T follicular helper cell (primary cell): Measurements from ENCODE around the gene RAD51B.

Experiments
- DNase-seq: peaks from one replicate; pipeline ENCODE4 v3.0.0-alpha.2; 2020; ENCODE audit warnings: low read depth

Gene RAD51B

DNA sequence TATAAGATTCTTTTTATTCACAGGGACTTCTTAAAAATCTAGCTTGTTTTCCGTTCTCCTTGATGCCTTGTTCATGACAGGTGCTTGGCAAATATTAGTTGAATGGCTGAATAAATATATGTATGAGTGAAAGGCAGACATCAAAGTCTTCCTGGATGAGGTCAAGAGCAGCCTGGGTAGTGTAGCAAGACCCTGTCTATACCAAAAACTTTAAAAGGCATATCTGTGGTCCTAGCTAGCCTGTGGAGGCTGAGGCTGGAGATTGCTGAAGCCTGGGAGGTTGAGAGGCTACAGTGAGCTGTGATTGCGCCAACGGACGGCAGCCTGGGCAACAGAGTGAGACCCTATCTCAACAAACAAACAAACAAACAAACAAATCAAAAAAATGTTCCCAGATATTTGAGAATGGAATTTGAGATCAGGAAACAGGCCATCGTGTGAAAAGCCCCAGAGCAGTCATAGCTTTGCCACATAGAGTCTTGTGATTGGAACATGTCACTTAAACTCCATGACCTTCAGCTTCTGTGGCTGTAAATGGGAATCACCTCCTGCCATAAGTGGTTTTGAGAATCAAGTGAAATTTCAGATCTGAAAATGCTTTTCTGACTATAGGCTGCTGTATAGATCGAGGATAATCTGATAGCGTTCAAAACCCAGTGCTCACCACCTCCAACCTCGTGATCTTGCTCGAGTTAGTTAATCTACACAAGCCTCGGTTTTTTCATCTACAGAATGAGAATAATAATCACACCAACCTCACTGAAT lies 908.9 kb downstream of the RAD51B start:
- no peak for DNase-seq

DNA sequence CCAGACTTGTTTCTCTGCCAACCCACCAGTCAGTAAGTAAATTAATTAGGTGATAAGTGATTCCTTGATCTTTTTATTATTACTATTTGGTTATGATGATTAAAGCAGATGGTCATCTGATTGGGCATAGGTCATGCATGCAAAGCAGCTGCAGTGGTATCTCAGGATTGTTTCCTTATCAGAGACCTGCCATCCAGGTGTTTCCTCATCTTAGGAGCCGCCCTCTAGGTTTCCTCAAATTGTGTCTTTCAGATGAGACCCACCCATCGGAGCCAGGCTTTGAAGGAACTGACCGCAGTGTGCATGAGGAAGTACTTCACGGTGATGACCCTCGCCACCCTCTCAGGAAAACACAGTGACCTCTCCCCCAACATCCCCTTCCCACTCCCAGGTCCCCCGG lies 910.0 kb downstream of the RAD51B start:
- DNase-seq = no peak

- DNase-seq = no peak
Observed at GRCh38 chr14:68730348-68730747, 910.8 kb downstream of the RAD51B start.

DNA sequence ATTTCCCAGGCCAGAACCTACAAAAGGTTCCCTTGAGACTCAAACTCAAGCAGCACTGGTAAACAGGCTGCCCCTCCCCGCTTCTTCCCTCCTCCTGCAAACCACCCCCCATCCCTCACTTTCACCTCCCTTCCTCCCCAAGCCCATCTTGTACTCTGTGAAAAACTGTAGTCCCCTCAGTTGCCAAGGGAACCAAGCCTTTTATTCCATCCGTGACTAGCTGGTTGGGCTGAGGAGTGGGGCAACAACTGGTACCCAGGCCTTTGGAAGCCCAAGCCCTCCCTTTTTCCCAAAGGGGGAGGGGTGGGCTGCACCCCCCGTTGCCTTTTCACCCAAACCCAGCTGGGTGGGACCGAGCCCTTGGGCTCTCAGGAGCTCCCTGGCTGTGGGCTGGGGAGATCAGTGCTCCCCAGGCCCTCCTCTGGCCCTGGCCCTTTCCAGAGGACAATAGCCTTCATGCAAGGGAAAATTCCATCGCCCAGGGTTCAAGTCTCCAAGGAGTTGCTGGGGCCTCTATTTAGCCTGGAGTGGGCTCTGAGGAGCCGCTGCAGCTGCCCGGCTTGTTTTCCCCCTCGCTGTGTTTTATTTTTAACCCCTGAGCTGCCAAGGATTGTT lies 911.3 kb downstream of the RAD51B start:
- no peak for DNase-seq

GRCh38 chr14:68733086-68733914 lies 913.7 kb downstream of the RAD51B start:
- no peak for DNase-seq

DNA sequence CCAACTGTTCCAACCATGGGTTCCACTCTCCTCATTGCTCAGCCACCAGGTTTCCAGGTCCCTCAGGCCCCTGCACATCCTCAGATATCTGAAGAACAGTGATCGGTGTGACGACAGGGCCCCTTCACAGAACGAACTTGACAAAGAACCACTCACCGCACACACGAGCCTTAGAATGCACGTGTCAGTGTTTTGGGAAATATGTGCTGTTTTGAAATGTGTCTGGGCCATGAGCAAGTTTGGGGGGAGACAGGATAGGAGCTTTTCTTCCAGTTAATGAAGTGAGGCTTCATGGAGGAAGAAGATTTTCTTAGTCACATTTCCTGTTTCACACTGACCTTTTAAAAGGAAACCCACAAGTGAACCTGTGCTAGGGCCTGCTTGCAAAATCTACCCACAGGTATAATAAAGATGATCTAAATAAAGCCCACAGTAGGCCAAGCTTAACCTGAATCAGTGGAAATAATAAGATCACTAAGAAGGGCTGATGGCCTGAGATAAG lies 914.7 kb downstream of the RAD51B start:
- no peak for DNase-seq

DNA sequence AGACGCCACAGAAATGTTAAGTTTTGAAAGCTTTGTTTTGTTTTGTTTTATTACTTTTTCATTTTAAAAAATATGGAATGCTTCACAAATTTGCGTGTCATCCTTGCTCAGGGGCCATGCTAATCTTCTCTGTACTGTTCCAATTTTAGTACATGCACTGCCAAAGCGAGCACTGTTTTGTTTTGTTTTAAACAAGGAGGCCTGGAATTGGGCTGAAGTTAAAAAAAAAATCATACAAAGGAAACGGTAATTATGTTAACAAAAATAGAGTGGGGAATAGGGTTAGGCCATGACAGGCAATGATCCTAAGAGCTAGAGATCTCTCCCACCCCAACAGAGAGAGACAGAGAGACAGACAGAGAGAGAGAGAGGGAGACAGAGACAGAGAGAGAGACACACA lies 916.3 kb downstream of the RAD51B start:
- no peak for DNase-seq

- DNase-seq = no peak
Observed at GRCh38 chr14:68736471-68736871, 916.9 kb downstream of the RAD51B start.

DNA sequence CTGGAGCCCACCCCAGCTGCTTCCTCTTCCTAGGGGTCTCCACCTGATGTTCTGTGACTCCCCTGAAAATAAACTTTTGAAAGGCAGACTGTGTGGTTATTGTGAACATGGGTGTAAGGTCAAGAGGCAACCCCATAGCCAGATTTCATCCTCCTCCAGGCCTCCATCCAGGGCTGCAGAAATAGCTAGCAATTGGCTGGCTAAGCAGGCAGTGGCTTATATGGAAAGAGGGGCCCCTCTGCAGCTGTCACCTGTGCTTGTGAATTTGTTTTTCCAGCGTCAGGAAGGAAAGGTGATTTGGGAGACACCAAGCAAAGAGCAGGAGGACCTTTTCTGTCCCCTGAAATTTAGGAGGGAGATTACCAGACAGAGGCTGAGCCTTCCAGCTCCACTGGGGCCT lies 917.5 kb downstream of the RAD51B start:
- DNase-seq = no peak

- no peak for DNase-seq
Observed at GRCh38 chr14:68738559-68738958, 919.0 kb downstream of the RAD51B start.

DNA sequence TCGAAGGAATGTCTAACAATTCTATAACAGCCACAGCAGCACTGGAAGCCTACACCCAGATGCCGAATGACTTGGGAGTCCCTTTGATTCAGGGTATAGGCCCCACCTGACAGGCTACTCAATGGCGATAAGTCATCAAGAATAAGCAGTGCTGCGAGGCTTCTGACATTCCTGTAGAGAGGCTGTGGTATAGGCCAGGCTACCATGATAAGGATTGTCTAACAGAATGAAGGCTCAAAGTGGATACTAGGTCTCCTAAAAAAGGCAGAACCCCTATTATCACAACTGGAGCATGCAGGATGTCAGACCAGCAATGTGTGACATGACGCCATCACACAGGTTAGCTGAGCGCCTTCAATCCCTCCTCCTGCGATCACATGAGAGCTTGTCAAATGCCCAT lies 920.1 kb downstream of the RAD51B start:
- no peak for DNase-seq

- no peak for DNase-seq
Observed at GRCh38 chr14:68740788-68741476, 921.4 kb downstream of the RAD51B start.

DNA sequence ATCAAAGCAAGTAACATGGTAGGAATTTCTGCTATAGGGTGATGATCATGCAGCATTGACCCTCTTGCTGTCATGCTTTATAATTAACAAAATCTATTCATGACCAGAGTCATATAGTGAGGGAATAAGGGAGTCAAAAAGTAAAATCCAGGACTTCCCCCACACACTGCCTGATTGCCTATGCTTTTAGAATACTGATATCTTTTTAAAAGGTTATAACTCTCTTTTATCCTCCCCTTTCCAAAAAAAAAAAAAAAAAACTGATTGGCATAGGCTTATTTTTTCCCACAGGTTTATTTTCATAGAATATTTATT lies 921.9 kb downstream of the RAD51B start:
- DNase-seq = no peak

DNA sequence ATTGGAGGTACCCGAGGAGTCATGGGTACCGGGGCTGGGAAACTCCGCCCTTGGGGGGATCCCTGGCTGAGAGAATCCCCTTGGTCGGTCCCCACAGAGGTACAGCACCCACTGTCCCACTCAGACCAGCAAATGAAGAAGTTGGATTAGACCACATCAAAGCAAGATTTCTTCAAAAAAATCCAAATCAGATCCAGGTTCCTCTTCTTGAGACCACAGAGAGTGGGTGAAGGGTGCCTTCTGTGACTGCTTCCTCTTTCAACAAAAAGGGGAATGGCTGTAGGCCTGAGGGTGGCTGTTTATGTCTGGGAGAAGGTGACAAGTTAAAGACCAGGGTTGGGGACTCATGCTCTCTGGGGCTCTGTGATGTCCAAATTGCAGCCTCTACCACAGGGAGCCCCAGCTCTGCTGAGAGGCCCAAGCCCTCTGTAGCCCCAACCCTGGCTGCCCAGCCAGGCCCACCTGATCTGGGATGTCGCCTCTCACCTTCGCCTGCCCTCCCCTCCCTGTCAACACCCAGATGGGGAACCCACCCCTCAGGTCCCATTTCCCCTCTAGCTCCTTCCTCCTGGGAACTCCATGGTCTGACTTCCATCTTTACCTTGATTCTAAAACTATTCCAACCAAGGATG lies 922.4 kb downstream of the RAD51B start:
- DNase-seq = no peak

DNA sequence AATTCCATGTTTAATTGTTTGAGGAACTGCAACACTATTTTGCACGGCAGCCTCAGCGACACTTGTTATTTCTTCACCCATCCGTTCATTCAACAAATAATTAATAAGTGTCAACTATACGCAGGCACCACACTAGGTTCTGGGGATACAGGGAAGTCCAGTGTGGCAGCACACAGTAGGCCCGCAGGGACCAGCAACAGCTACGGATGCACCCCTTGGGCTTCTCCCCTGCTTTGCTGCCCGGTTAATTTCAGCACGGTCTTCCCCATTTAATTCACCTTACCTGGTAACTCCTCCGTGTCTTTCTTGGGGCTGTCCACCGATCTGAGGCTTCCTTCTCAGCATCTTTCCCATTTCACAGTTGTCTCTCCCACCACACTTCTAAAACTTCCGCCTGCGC lies 925.0 kb downstream of the RAD51B start:
- no peak for DNase-seq

GRCh38 chr14:68747393-68747792 lies 927.8 kb downstream of the RAD51B start:
- no peak for DNase-seq

GRCh38 chr14:68748260-68748659 lies 928.7 kb downstream of the RAD51B start:
- no peak for DNase-seq

DNA sequence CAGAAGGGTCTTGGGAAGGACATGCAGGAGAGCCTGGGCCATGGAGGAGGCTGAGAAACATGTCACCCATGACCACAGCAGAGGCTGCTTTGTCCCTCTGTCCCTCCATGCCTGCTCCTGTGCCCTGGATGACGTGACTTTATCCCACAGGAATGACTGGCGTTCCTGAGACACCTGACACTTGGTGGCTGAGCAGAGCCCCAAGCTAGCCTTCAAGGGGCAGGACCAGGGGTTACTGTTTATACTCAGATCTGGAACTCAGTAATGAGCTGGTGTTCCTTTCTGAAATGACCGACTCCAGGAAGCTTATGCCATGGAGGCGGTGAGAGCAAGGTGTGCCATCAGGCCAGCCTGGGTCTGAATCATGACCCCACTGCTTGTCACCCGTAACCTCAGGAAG lies 929.1 kb downstream of the RAD51B start:
- DNase-seq = no peak

GRCh38 chr14:68749487-68750475 lies 930.2 kb downstream of the RAD51B start:
- no peak for DNase-seq

GRCh38 chr14:68752271-68753006 lies 932.9 kb downstream of the RAD51B start:
- no peak for DNase-seq
